DMS79 treated with DMSO at 0.1 percent for 48 hours (cell line): Measurements from ENCODE around the gene AMH.
A peak's percentile ranks its signal among the peaks of the same experiment; 100 is the strongest.
"Not testable (repeated sequence)": the region's sequence is repeated elsewhere in the genome, so short reads cannot be mapped to it uniquely, and the experiment has no call there.

ENCODE experiments used
- DNase-seq: peaks from one replicate; lab custom pipeline; 2025; lab: John Stamatoyannopoulos, UW

AMH gene

GRCh38 chr19:2270423-2271233 lies 21.5 kb downstream of the AMH start:
- peak; percentile 8 for DNase-seq

GRCh38 chr19:2271234-2272103 lies 22.3 kb downstream of the AMH start:
- peak; percentile 23 for DNase-seq

- no peak for DNase-seq
Measured at GRCh38 chr19:2273356-2274184, 24.4 kb downstream of the AMH start.

- no peak for DNase-seq
Measured at GRCh38 chr19:2274185-2274711, 25.1 kb downstream of the AMH start.

- peak; percentile 17 for DNase-seq
Measured at GRCh38 chr19:2274931-2275535, 25.9 kb downstream of the AMH start.

- no peak for DNase-seq
Measured at GRCh38 chr19:2275588-2276428, 26.7 kb downstream of the AMH start.

- DNase-seq = no peak
Measured at GRCh38 chr19:2276429-2276986, 27.4 kb downstream of the AMH start.

GRCh38 chr19:2277138-2277537 lies 28.0 kb downstream of the AMH start:
- DNase-seq = no peak

GRCh38 chr19:2278459-2279158 lies 29.5 kb downstream of the AMH start:
- DNase-seq = no peak

- DNase-seq = no peak
Measured at GRCh38 chr19:2280633-2281264, 31.6 kb downstream of the AMH start.

- not testable (repeated sequence) for DNase-seq
Measured at GRCh38 chr19:2281265-2282061, 32.3 kb downstream of the AMH start.

GRCh38 chr19:2282062-2282861 lies 33.1 kb downstream of the AMH start, which contains the start of gene PEAK3:
PEAK3 (minus strand) TSS chr19:2282175; CDS start chr19:2280931, 1,244 bp downstream.
- no peak for DNase-seq

GRCh38 chr19:2282862-2283237 lies 33.7 kb downstream of the AMH start:
- no peak for DNase-seq

- no peak for DNase-seq
Measured at GRCh38 chr19:2283835-2284507, 34.8 kb downstream of the AMH start.

GRCh38 chr19:2286402-2287140 lies 37.4 kb downstream of the AMH start:
- DNase-seq = no peak
